RPMI7951 (cell line): ENCODE results near the gene MUC22. TPM values are rescaled to one million over a fixed set of nuclear protein-coding genes. Genes with fewer than 3 reads are reported as not detected.
"Not testable (repeated sequence)": the region's sequence is repeated elsewhere in the genome, so short reads cannot be mapped to it uniquely, and the experiment has no call there.

ENCODE experiments used
- DNase-seq: peaks from one replicate; pipeline ENCODE4 v3.0.0-alpha.2; 2012; ENCODE audit warnings: low read depth
- total RNA-seq: library from RNA; depleted of rRNA; stranded (reverse); fragments of >200 nt; shearing (Covaris generic); gene quantifications from 2 replicates; pipeline ENCODE4 v1.2.3, GENCODE V29; 2014

Gene MUC22
- total RNA-seq, 1 experiment from 2014 or later = not detected

DNA sequence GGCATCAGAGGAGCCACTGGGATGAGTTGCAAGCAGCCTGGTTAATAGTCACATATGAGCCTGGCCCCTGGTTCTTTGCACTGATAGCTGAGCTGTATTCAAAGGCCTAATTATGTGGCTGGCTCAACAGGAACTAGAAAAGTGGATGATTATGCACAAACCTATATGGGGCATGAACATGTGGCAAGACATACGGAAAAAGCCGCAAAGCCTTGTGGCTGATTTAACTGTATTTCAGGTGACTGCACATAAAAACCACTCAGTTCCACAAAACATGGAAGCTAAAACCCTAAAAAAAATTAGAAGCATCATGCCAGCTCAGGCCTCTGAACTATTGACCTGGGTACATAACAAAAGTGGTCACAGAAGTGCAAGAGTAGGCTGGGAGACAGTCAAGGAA is 13.0 kb upstream of the MUC22 start:
- DNase-seq = no peak

DNA sequence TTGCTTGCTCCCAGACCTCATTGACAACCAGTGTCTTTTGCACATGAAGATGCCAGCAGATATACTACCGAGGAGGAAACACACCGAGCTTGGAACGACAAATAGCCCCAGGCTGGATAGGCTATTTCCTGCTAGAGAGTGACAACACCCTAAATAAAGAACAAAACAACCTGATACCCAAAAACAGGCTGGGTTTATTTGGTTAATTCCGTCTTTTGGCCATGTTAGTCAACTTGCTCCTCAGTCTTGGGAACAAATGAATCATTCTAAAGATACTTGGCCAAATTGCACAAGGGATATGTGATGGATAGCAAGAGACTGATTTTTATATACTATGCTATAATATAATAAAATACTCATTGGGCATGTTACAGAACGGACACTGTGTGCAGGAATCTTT is 11.5 kb upstream of the MUC22 start:
- no peak for DNase-seq

DNA sequence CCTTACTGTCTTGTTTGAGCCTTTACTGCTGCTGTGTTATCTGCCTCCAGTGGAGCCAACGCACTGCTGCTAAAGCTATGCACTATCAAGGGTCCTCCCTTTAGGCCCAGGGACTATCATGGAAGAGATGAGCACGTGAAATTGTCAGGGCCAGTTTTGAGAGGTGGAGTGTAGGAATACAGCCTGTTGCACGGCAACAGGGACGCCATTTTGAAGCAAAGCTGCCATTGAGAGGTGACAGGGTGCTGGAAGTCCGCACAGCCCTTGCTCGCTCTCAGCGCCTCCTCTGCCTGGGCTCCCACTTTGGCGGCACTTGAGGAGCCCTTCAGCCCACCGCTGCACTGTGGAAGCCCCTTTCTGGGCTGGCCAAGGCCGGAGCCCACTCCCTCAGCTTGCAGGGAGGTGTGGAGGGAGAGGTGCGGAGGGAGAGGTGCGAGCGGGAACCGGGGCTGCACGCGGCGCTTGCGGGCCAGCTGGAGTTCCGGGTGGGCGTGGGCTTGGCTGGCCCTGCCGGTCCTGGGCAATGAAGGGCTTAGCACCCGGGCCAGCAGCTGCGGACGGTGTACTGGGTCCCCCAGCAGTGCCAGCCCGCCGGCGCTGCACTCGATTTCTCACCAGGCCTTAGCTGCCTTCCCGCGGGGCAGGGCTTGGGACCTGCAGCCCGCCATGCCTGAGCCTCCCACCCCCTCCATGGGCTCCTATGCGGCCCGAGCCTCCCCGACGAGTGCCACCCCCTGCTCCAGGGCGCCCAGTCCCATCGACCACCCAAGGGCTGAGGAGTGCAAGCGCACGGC is 10.0 kb upstream of the MUC22 start:
- not testable (repeated sequence) for DNase-seq

DNA sequence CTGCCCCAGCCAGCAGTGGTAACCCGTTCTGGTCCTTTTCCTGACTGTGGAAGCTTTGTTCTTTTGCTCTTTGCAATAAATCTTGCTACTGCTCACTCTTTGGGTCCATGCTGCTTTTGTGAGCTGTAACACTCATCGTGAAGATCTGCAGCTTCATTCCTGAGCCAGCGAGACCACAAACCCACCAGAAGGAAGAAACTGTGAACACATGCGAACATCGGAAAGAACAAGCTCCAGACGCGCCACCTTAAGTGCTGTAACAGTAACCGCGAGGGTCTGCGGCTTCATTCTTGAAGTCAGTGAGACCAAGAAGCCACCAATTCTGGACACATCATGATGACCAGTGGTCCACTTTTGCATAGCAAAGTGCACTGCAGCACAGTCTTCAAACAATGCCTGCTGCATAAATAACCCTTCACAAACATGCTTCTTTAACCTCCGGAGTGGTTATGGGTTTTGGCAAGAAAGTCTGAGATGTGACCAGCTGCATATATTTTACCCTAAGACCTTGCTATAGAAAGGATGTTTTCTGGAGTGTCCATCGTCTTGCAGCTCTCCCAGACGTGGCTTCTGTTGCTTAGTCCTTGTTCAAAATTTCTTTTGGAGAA is 8.9 kb upstream of the MUC22 start:
- DNase-seq = no peak

GRCh38 chr6:31002471-31002870 is 7.8 kb upstream of the MUC22 start:
- DNase-seq = no peak

DNA sequence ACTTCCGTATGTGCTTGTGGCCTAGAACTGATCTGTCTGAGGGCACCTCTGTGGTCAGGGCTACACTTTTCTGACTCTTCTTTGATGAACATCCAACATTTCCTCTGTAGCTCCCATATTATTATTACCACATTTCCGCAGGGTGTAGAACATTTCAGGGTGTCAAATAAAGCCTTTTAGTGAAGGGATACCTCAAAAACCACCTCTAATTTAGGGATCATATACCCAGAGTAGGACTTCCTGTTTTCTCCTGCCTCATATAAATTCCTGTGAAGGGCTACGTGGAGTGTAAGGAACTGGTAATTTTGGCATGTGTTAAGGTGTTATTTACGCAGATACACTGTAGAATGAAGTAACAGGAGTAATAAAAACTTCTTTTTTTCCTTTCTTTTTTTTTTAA is 5.5 kb upstream of the MUC22 start:
- no peak for DNase-seq

GRCh38 chr6:31005249-31006020 is 4.8 kb upstream of the MUC22 start:
- no peak for DNase-seq

DNA sequence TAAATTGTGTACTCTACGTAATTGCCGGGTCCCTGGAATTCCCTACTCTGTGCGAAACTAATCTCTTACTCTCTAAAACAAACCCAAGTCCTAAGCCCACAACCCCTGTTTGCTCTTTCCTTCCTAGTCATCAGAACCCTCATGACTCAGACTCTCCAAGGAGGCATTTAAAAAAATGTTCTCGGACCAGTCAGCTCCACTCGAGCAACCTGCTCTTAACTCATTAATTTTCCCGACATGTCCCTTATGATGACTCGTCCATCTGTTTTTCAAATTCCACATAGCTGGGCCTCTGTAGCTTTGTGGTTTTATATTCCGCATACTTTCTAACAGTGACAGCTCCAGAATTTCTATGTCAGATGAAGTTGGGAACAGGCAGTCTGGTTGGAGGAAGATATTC is 2.6 kb upstream of the MUC22 start:
- DNase-seq = peak; percentile 87

DNA sequence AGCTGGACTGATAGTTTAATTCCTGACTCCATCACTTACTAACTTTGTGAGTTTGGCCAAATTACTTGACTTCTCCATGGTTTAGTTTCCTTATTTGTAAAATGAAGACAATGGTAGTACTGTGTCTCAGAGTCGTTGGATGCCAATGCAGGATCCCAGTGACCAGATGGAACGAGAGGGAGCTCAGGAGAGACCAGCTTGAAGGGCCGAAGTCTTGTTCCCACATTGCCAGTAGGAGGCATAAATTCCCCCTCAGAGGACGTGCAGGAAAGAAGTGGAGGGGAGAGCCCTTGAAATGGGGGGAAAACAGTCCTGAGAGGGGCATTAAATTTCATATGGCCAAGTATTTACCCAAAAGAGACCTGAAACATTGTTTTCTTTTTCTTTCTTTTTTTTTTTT is 2.1 kb upstream of the MUC22 start:
- peak; percentile 43 for DNase-seq

DNA sequence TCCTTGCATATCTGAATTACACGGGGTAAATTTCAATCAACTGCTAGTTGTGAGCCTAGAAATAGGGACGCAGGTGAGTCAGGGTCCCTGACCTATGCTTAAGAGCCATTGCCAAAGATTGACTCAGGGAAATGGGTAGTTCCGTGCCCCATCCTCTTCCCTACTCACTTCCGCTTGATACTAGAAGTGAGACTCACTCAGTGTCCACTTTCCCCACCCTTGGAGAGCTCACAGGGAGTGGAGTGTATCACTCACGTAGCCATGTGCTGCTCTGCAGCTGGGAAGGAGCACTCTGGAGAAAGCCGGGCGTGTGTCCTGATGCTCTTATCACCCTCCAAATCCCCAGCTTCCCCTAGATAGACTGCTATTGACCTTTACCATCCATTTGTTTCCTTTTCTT is 543 bp upstream of the MUC22 start:
- DNase-seq = no peak

DNA sequence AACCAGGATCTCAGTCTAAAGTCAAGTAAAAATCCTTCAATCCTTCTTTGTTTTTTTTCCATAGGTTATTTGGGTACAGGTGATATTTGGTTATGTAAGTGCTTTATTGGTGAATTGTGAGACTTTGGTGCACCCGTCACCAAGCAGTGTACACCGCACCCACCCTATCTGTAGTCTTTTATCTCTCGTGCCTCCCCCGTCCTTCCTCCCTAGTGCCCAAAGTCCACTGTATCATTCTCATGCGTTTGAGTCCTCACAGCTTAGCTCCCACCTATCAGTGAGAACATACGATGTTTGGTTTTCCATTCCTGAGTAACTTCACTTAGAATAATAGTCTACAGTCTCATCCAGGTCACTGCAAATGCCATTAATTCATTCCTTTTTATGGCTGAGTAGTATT is 879 bp downstream of the MUC22 start:
- no peak for DNase-seq

- DNase-seq = no peak
These were observed 6.5 kb downstream of the MUC22 start for GRCh38 chr6:31016659-31017299.

DNA sequence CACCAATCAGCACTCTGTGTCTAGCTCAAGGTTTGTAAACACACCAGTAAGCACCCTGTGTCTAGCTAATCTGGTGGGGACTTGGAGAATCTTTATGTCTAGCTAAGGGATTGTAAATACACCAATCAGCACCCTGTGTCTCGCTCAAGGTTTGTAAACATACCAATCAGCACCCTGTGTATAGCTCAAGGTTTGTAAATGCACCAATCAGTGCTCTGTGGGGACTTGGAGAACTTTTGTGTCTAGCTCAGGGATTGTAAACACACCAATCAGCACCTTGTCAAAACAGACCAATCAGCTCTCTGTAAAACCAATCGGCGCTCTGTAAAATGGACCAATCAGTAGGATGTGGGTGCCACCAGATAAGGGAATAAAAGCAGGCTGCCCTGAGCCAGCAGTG is 7.2 kb downstream of the MUC22 start:
- not testable (repeated sequence) for DNase-seq

DNA sequence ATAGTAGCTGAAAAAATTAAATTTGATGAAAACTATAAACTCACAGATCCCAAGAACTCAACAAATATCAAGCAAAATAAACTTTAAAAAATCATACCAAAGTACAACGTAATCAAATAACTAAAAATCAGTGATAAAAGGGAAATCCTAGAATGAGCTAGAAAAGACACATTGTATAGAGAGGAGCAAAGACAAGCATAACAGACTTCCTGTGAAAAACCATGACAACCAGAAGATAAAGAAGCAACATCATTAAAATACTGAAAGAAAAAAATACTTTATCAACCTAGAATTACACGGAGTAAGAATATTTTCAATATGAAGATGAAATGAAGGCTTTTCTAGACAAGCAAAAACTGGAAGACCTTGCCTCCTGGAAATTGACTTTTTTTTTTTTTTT is 9.8 kb downstream of the MUC22 start:
- no peak for DNase-seq

DNA sequence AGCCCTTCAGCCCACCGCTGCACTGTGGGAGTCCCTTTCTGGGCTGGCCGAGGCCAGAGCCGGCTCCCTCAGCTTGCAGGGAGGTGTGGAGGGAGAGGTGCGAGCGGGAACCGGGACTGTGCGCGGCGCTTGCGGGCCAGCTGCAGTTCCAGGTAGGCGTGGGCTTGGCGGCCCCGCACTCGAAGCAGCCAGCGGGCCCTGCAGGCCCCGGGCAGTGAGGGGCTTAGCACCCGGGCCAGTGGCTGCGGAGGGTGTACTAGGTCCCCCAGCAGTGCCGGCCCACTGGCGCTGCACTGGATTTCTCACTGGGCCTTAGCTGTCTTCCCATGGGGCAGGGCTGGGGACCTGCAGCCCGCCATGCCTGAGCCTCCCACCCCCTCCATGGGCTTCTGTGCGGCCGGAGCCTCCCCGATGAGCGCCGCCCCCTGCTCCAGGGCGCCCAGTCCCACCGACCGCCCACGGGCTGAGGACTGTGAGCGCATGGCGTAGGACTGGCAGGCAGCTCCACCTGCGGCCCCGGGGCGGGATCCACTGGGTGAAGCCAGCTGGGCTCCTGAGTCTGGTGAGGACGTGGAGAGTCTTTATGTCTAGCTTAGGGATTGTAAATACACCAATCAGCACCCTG is 10.5 kb downstream of the MUC22 start:
- not testable (repeated sequence) for DNase-seq

DNA sequence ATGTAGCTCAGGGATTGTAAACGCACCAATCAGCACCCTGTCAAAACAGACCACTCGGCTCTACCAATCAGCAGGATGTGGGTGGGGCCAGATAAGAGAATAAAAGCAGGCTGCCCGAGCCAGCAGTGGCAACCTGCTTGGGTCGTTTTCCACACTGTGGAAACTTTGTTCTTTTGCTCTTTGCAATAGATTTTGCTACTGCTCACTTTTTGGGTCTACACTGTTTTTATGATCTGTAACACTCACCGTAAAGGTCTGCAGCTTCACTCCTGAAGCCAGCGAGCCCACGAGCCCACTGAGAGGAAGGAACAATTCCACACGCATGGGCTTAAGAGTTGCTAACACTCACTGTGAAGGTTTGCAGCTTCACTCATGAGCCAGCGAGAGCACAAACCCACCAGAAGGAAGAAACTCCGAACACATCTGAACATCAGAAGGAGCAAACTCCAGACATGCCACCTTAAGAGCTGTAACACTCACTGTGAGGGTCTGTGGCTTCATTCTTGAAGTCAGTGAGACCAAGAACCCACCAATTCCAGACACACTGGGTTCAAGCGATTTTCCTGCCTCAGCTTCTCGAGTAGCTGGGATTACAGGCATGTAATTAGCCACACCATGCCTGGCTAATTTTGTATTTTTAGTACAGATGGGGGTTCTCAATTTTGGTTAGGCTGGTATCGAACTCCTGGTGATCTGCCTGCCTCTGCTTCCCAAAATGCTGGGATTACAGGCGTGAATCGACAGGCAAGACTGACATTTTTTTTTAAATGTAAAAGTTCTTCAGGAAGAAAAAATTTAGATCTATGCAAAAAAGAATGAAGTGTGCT is 11.6 kb downstream of the MUC22 start:
- DNase-seq = not testable (repeated sequence)

- no peak for DNase-seq
These were observed 15.3 kb downstream of the MUC22 start for GRCh38 chr6:31025595-31025994.

GRCh38 chr6:31031095-31031494 is 20.8 kb downstream of the MUC22 start:
- no peak for DNase-seq

DNA sequence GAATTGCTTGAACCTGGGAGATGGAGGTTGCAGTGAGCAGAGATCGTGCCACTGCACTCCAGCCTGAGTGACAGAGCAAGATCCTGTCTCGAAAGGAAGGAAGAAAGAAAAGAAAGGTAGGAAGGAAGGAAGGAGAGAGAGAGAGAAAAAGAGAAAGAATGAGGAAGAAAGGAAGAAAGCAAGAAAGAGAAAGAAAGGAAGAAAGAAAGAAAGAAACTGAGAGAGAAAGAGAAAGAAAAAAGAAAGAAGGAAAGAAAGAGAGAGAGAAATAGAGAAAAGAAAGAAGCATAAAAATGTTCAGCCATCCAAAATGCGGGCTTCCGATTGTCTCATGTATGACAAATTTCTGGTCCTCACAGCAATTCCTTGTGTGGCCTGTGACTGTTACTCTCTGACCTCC is 22.8 kb downstream of the MUC22 start:
- DNase-seq = no peak

DNA sequence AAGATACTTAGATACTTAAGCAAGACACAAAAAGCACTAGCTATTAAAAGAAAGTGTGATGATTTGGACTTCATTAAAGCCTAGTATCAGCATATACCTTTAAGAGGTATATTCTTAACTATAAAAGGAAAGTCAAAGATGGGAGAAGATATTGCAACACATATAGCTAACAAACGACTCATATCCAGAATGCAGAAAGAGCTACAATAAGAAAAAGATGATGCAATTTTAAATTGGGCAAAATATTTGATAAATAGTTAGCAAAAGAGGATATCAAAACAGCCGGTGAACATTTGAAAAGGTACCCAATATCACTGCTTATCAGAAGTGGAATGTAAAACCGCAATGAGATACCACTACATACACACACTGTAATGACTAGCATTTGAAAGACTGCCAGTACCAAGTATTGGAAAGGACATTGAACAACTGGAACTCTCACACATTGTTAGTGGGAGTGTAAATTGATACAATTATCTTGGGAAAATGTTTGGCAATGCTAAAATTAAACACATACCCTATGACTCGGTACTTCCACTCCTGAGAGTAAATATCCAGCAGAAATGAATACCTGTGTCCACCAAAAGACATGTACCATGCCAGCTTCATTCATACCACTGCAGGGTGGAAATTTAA is 25.7 kb downstream of the MUC22 start:
- DNase-seq = no peak
